ENCODE data around the gene PRPSAP1.

PRPSAP1 gene

GRCh38 chr17:76383546-76384221, 30.0 kb upstream of the PRPSAP1 start:
- peak in 2 of 3 donors; percentile 5 to 31 for DNase-seq (ENCODE audit: low read depth in 3 of 3, low spot score in 1 of 3)

GRCh38 chr17:76382803-76383545, 29.3 kb upstream of the PRPSAP1 start:
- DNase-seq (ENCODE audit: low read depth in 3 of 3, low spot score in 1 of 3): peak in 2 of 3 donors; percentile 18 to 40

GRCh38 chr17:76382351-76382802, 28.7 kb upstream of the PRPSAP1 start:
- DNase-seq (ENCODE audit: low read depth in 3 of 3, low spot score in 1 of 3): no peak

DNA sequence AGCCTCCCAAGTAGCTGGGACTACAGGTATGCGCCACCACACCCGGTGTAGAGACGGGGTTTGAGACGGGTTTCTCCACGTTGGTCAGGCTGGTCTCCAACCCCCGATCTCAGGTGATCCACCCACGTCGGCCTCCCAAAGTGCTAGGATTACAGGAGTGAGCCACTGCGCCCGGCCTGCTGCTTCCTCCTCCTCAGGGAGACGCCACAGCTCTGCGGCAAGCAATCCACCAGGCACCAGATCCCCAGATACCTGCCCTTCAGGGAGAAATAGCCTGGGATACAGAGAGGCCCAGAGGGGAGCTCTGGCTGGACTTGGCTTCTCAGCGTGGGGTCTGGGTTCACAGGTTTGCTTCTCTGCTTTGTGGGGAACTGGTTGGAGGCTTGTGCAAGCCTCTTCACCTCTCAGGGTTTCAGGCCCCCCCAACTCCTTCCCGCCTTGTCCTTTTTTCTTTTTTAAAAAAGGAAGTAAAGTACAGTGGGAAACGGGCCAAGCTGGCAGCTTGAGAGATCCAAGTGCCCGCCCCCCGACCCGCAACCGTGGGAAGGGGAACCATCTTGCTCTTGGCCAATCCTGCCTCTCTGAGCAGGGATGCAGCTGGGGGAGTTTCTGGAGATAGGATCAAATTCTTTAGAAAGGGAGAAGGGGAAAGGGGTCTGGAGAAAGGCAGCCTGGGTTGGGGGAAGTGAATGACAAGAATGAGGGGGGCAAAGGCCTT, 28.1 kb upstream of the PRPSAP1 start:
- DNase-seq (ENCODE audit: low read depth in 3 of 3, low spot score in 1 of 3): no peak

DNA sequence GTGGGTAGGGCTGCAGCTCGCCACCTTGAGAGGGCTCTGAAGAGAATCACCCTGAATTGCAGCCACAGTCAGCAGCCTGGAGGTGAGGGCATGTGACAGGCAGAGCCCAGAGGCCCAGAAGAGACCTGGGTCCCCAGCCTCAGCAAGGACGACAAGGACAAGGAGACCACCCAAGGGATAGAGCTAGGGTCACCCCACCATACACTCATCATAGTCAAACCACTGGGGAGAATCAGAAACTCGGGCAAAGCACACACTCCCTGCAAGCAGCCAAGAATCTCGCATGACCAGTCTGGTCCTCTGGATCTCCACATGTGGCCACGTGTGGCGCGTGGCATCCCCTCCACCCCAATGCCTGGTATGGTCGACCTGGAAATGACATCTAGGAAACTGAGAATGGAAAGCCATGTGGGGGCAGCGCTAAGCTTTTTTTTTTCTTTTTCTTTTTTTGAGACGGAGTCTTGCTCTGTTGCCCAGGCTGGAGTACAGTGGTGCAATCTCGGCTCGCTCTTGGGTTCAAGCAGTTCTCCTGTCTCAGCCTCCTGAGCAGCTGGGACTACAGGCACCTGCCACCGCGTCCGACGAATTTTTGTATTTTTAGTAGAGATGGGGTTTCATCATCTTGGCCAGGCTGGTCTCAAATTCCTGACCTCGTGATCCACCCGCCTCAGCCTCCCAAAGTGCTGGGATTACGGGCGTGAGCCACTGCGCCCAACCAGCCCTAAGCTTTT, 26.1 kb upstream of the PRPSAP1 start:
- no peak for DNase-seq (ENCODE audit: low read depth in 3 of 3, low spot score in 1 of 3)

- no peak for DNase-seq (ENCODE audit: low read depth in 3 of 3, low spot score in 1 of 3)
These were observed 25.5 kb upstream of the PRPSAP1 start for GRCh38 chr17:76379275-76379641.

GRCh38 chr17:76378548-76379274, 25.0 kb upstream of the PRPSAP1 start:
- no peak for DNase-seq (ENCODE audit: low read depth in 3 of 3, low spot score in 1 of 3)

DNA sequence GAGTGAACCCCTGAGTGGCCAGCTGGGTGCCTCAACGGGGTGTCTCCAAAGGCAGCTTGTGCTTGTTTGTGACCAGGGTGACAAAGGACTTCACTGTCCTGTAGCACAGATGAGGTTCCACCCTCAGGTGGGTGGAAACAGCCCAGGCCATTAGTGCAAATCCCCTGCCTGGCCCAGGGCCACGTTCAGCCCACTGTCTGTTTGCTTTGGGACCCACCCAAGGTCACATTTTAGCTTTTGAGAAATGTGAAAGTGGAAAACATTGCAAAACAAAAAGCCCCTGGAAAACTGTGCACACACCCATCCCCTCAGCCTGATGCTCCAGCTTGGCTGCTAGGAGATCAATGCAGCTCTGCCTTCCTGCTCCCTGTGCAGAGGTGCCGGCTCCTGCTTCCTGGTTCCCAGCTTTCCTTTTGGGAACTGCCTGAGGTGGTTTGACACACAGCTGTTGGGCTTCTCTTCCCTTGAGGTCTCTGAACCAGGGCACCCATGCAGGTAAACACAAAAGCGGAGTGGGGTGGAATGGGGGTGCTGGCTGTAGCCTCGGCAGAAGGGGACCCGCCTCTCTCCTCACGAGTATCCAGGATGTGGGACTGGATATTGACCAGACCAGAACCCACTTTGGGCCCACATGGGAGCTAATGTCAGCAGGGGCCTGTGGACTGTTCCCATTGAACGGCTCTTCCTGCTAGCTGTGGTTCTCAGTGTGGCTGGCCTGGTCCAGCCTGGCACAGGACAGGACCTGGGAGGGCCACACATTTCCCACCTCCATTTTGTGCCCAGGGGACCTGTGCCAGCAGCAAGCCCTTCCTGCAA, 22.8 kb upstream of the PRPSAP1 start:
- DNase-seq (ENCODE audit: low read depth in 3 of 3, low spot score in 1 of 3): no peak

DNA sequence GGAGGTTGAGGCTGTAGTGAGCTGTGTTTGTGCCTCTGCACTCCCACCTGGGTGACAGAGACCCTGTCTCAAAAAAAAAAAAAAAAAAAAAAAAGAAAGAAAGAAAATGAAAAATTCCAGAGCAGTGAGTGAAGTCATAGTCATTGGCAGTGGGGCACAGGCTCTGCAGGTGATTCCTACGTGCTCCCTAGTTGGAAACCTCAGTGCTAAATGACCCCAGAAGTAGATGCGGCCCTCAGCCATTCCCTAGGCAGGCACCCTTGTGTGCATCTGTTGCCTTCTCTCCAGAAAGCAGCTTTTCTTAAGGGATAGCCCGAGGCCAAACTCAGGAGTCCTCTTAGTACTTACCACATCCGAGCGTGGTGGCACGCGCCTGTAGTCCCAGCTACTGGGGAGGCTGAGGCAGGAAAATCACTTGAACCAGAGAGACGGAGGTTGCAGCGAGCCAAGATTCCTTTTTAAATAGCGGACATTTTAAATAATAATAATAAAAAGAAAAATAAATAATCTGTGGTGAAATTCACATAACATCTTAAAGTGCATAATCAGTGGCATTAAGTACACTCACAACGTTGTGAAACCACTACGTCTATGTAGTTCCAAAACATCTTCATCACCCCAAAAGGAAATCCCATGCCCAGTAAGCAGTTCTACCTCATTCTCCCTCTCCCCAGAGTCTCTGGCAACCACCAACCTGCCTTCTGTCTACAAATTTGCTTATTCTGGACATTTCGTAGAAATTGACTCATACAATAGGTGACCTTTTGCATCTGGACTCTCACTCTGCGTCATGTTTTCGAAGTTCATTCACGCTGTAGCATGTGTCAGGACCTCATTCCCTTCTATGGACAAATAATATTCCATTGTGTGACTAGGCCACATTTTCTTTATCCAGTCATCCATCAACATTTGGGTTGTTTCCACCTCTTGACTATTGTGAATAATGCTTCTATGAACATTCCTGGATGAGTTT, 18.2 kb upstream of the PRPSAP1 start:
- DNase-seq (ENCODE audit: low read depth in 3 of 3, low spot score in 1 of 3): no peak

GRCh38 chr17:76370261-76370993, 16.7 kb upstream of the PRPSAP1 start:
- DNase-seq (ENCODE audit: low read depth in 3 of 3, low spot score in 1 of 3): no peak

GRCh38 chr17:76369804-76370203, 16.1 kb upstream of the PRPSAP1 start:
- no peak for DNase-seq (ENCODE audit: low read depth in 3 of 3, low spot score in 1 of 3)

DNA sequence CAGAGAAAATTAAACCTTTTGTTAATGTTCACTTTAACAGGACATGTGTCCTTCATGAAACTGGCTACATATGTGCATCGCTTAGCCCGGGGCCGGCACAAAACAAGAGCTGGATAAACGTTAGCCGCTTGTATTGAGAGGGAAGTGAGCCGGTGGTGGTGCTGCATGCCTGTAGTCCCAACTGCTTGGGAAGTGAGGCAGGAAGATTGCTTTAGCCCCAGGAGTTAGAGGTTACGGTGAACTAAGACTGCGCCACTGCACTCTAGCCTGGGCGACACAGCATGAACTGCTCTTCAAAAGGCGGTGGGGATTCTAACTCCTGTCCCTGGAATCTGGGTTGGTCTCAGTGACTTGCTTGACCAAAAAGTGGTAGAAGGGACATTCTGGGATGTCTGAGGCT, 15.7 kb upstream of the PRPSAP1 start:
- no peak for DNase-seq (ENCODE audit: low read depth in 3 of 3, low spot score in 1 of 3)

DNA sequence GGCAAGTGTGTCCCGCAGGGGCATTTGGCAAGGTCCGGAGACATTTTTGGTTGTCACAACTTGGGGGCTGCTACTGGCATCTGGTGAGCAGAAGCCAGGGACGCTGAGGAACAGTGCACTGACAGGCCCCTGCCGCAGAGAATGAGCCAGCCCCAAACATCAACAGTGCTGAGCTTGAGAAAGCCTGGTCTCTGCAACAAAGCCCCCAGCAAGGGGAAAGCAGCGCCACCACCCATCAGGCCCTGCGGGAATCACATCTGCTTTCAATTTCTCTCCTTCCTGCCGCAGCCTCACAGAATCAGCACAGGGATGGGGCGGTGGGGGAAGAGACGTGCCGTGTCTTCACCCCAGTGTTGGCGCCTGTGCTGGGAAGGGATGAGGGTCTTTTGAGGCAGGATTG, 14.8 kb upstream of the PRPSAP1 start:
- no peak for DNase-seq (ENCODE audit: low read depth in 3 of 3, low spot score in 1 of 3)

DNA sequence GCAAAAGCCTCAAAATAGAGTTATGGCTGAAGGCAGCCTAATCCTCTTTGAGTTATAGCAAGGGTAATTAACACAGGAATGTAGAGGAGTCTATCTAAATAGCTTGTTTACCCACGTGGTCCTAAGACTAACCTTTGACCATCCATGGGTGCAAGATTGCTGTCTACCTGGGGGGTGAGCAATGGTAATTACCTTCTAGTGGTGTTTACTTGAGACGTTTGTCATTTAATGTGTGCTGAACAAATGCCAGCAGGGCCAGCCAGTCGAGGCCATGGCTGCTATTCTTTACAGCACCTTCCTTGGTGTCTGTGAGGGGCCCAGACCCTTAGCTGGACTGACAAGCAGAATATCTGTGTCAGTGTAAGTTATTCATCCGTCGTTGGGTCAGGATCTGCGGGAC, 13.9 kb upstream of the PRPSAP1 start:
- no peak for DNase-seq (ENCODE audit: low read depth in 3 of 3, low spot score in 1 of 3)

DNA sequence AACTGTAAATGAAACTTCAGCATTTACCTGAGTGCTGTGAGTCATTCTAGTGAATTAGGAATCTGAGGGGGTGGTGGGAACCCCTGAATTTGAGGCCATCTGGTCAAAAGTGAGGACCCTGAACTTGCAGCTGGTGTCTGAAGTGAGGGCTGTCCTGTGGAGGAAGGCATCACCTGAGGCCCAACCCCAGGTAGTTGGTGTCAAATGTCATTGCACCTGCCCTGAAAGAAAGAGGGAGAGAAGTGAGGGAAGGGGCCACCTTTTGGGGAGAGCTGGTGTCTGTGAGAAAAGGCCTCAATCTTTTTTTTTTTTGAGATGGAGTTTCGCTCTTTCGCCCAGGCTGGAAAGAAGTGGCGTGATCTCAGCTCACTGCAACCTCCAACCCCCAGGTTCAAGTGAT, 12.5 kb upstream of the PRPSAP1 start:
- DNase-seq (ENCODE audit: low read depth in 3 of 3, low spot score in 1 of 3): no peak

GRCh38 chr17:76365256-76365903, 11.7 kb upstream of the PRPSAP1 start:
- no peak for DNase-seq (ENCODE audit: low read depth in 3 of 3, low spot score in 1 of 3)

DNA sequence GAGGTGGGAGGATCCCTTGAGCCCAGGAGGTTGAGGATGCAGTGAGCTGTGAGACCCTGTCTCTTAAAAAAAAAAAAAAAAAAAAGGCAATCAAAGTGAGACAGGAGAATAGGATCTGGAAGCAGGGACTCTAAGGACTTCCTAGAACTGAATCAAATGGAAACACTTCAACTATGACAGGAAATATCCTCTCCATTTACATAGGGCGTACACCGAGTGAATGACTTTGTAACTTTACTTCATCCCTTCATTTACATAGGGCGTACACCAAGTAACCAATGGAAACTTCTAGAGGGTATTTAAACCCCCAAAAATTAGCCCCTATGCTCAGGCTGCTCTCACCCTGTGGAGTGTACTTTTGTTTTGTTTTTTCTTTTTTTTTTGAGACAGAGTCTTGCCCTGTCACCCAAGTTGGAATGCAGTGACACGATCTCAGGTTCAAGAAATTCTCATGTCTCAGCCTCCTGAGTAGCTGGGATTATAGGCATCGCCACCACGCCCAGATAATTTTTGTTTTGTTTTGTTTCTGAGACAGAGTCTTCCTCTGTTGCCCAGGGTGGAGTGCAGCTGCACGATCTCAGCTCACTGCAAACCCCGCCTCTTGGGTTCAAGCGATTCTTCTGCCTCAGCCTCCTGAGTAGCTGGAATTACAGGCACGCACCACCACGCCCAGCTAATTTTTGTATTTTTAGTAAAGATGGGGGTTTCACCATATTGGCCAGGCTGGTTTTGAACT, 9.6 kb upstream of the PRPSAP1 start:
- DNase-seq (ENCODE audit: low read depth in 3 of 3, low spot score in 1 of 3): no peak
